ENCODE measurements around the gene NKAIN2.

DNA sequence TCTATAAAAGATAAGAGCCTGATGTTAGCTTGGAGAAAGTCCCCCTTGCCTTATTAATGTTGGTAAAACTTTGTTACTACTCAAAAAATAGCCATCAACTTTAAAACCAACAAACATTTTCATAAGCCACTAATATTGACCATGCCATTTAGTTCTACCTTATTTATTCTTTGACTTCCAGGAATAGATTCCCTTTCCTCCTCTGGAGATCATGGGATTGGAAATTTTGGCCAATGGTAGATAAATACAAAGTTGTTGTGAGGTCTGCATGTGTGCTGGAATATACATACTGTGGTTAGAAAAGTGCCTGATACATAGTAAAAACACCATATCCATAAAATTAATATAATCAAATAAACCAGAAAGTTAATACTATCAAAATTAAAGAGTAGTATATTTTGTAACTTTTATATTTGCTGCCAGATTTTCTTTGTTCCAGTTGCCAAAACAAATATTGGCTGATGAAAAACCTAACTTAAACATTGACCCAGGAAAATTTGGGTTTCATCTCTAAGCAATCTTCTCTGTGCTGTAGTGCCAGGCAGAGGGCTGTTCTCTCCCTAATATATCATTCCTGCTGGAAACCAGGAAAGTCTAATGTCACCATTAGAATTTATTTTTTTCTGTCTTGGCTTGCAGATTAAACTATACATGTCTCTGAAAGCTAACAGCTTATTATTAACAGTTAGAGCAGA lies 169.1 kb downstream of the NKAIN2 start:
- TF ChIP-seq, protein P1, sequence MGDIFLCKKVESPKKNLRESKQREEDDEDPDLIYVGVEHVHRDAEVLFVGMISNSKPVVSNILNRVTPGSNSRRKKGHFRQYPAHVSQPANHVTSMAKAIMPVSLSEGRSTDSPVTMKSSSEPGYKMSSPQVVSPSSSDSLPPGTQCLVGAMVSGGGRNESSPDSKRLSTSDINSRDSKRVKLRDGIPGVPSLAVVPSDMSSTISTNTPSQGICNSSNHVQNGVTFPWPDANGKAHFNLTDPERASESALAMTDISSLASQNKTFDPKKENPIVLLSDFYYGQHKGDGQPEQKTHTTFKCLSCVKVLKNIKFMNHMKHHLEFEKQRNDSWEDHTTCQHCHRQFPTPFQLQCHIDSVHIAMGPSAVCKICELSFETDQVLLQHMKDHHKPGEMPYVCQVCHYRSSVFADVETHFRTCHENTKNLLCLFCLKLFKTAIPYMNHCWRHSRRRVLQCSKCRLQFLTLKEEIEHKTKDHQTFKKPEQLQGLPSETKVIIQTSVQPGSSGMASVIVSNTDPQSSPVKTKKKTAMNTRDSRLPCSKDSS (IDR thresholded peaks at IDR 0.05; ENCODE audit: low read depth, partially characterized antibody): no peak
- no peak for TF ChIP-seq PHF21A (IDR thresholded peaks at IDR 0.05; ENCODE audit: borderline replicate concordance, low read depth)
- TF ChIP-seq, protein P2, sequence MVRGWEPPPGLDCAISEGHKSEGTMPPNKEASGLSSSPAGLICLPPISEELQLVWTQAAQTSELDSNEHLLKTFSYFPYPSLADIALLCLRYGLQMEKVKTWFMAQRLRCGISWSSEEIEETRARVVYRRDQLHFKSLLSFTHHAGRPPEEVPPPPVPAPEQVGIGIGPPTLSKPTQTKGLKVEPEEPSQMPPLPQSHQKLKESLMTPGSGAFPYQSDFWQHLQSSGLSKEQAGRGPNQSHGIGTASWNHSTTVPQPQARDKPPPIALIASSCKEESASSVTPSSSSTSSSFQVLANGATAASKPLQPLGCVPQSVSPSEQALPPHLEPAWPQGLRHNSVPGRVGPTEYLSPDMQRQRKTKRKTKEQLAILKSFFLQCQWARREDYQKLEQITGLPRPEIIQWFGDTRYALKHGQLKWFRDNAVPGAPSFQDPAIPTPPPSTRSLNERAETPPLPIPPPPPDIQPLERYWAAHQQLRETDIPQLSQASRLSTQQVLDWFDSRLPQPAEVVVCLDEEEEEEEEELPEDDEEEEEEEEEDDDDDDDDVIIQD (CRISPR knock-in tag; IDR thresholded peaks at IDR 0.05): no peak
- TF ChIP-seq POLR2A (conservative IDR thresholded peaks at IDR 0.05): no peak
